RWPE2 (cell line): ENCODE data around the gene PKNOX2.

Source experiments
- ATAC-seq: fragments of 200-7000 bp; cut with Tn5 transposase; 3 replicates; pipeline ENCODE4 v1.9.1; 2021; ENCODE audit warnings: low read depth
- DNase-seq: peaks from one replicate; pipeline ENCODE4 v3.0.0-alpha.2; 2020; ENCODE audit warnings: low spot score
- H3K27ac ChIP-seq: fragments of 450-650 bp; 2 replicates; pipeline ENCODE4 v1.5.1; 2017; ENCODE audit warnings: mild to moderate bottlenecking; ENCODE audit not compliant: poor library complexity, severe bottlenecking
- H3K27me3 ChIP-seq: fragments of 250-450 bp; sonication (Bioruptor Pico); 2 replicates; pipeline ENCODE4 v1.5.1; 2021; ENCODE audit warnings: mild to moderate bottlenecking, moderate library complexity; ENCODE audit not compliant: insufficient read depth, poor library complexity, severe bottlenecking
- H3K36me3 ChIP-seq: fragments of 250-450 bp; sonication (Bioruptor Pico); 2 replicates; pipeline ENCODE4 v1.5.1; 2020; ENCODE audit warnings: low read depth, mild to moderate bottlenecking, moderate library complexity
- H3K4me1 ChIP-seq: fragments of 250-450 bp; sonication (Bioruptor Pico); 2 replicates; pipeline ENCODE4 v1.5.1; 2021; ENCODE audit warnings: mild to moderate bottlenecking, moderate library complexity; ENCODE audit not compliant: insufficient read depth, poor library complexity, severe bottlenecking
- H3K4me3 ChIP-seq: fragments of 250-450 bp; sonication (Bioruptor Pico); 2 replicates; pipeline ENCODE4 v1.5.1; 2021; ENCODE audit warnings: mild to moderate bottlenecking, moderate library complexity; ENCODE audit not compliant: severe bottlenecking
- H3K9me3 ChIP-seq: fragments of 250-450 bp; sonication (Bioruptor Pico); 2 replicates; pipeline ENCODE4 v1.5.1; 2021; ENCODE audit warnings: mild to moderate bottlenecking, moderate library complexity; ENCODE audit not compliant: severe bottlenecking
- CTCF ChIP-seq: fragments of 450-650 bp; IDR thresholded peaks from one replicate; pipeline ENCODE4 v1.5.1; 2017; ENCODE audit warnings: mild to moderate bottlenecking, moderate library complexity; ENCODE audit not compliant: poor library complexity, severe bottlenecking

The PKNOX2 gene

GRCh38 chr11:125381499-125382044 is 217.0 kb downstream of the PKNOX2 start:
- 0 out of 3 replicates have a peak, but pooled peaks have one; percentile 44 for ATAC-seq
- no peak for TF ChIP-seq CTCF
- Histone ChIP-seq H3K36me3 (no peaks in the 10 kb centered on the region), H3K4me3 (no peak overlapping the region), H3K4me1 (no peaks in the 10 kb centered on the region), H3K9me3 (no peaks in the 10 kb centered on the region), H3K27ac (no peak overlapping the region), H3K27me3 (peaks cover 26% of the 10 kb centered on the region)
- DNase-seq = no peak

GRCh38 chr11:125382314-125382791 is 217.8 kb downstream of the PKNOX2 start:
- H3K4me1 ChIP-seq = no peaks in the 10 kb centered on the region
- ATAC-seq = no peak

GRCh38 chr11:125382822-125383221 is 218.3 kb downstream of the PKNOX2 start:
- H3K9me3 ChIP-seq = no peaks in the 10 kb centered on the region
- DNase-seq = no peak
- H3K4me3 ChIP-seq = no peak overlapping the region
- ATAC-seq = no peak
- no peaks in the 10 kb centered on the region for H3K4me1 ChIP-seq
- H3K27ac ChIP-seq = no peak overlapping the region
- no peaks in the 10 kb centered on the region for H3K36me3 ChIP-seq
- no peak for TF ChIP-seq CTCF
- H3K27me3 ChIP-seq = peaks cover 26% of the 10 kb centered on the region

More at GRCh38 chr11:125382314-125382791, 217.8 kb downstream of the PKNOX2 start:
- TF ChIP-seq CTCF = no peak
- Histone ChIP-seq H3K4me3 (no peak overlapping the region), H3K36me3 (no peaks in the 10 kb centered on the region), H3K27me3 (peaks cover 26% of the 10 kb centered on the region), H3K9me3 (no peaks in the 10 kb centered on the region), H3K27ac (no peak overlapping the region)
- no peak for DNase-seq

GRCh38 chr11:125384825-125385224 is 220.3 kb downstream of the PKNOX2 start:
- DNase-seq (no peak), ATAC-seq (no peak)
- Histone ChIP-seq H3K4me3 (no peak overlapping the region), H3K4me1 (no peaks in the 10 kb centered on the region), H3K27me3 (peaks cover 26% of the 10 kb centered on the region), H3K27ac (no peak overlapping the region), H3K9me3 (no peaks in the 10 kb centered on the region), H3K36me3 (no peaks in the 10 kb centered on the region)
- TF ChIP-seq CTCF = no peak

- H3K27ac ChIP-seq = no peak overlapping the region
- no peak for DNase-seq
- no peaks in the 10 kb centered on the region for H3K36me3 ChIP-seq
- H3K27me3 ChIP-seq = peaks cover under 1% of the 10 kb centered on the region
- no peak for ATAC-seq
- no peaks in the 10 kb centered on the region for H3K9me3 ChIP-seq
- TF ChIP-seq CTCF = no peak
- no peaks in the 10 kb centered on the region for H3K4me1 ChIP-seq
- no peak overlapping the region for H3K4me3 ChIP-seq
Observed at GRCh38 chr11:125387901-125388300, 223.3 kb downstream of the PKNOX2 start.
